ENCODE results near the gene KDM6A.

- TF ChIP-seq NR1H2 (CRISPR knock-in tag; IDR thresholded peaks at IDR 0.05) (no peak), MAFK (IDR thresholded peaks at IDR 0.05; ENCODE audit: low read length) (no peak)
- TF ChIP-seq, protein P1, sequence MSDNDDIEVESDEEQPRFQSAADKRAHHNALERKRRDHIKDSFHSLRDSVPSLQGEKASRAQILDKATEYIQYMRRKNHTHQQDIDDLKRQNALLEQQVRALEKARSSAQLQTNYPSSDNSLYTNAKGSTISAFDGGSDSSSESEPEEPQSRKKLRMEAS (CRISPR knock-in tag; IDR thresholded peaks at IDR 0.05) = no peak
Observed at GRCh38 chrX:44957848-44958247, 84.9 kb downstream of the KDM6A start.
